ENCODE data around the gene CRELD2.

The CRELD2 gene

DNA sequence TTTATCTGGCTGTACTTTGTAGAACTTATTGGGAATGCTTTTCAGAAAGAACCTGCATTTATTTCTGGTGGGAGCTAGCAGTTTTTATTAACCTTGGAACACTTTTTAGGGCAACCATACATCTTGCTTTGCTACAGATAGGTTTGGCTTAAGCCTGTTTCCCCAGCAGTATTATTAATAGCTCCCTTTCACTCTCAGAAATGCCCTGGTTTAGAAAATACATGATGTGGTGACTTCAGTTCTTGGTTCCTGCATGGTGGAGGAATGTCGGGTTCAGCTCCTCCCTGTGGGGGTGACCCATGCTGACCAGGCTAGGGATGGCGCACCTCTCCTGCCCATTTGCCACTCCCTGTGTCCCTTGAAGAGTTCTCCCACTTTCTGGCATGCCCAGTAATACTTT, 36.6 kb upstream of the CRELD2 start:
- no peak overlapping the region for H3K9ac ChIP-seq (ENCODE audit: low read length)
- no peaks in the 10 kb centered on the region for H3K9me3 ChIP-seq (ENCODE audit: control insufficient read depth, low read length)
- no peak overlapping the region for H3K4me3 ChIP-seq (ENCODE audit: low read length)
- H3K27me3 ChIP-seq (replicated peaks; ENCODE audit: control insufficient read depth, insufficient read depth, low read length): no peaks in the 10 kb centered on the region
- peaks cover 32% of the 10 kb centered on the region for H3K36me3 ChIP-seq (ENCODE audit: control insufficient read depth, insufficient read depth, low read length, severe bottlenecking)
- H3K4me1 ChIP-seq (ENCODE audit: control insufficient read depth, insufficient read depth, low read length): no peaks in the 10 kb centered on the region
- no peak for DNase-seq (ENCODE audit: low read depth)

GRCh38 chr22:49882519-49883293, 35.7 kb upstream of the CRELD2 start:
- Histone ChIP-seq H3K9me3 (ENCODE audit: control insufficient read depth, low read length) (no peaks in the 10 kb centered on the region), H3K4me3 (ENCODE audit: low read length) (no peak overlapping the region), H3K4me1 (ENCODE audit: control insufficient read depth, insufficient read depth, low read length) (no peaks in the 10 kb centered on the region), H3K27me3 (replicated peaks; ENCODE audit: control insufficient read depth, insufficient read depth, low read length) (no peaks in the 10 kb centered on the region), H3K36me3 (ENCODE audit: control insufficient read depth, insufficient read depth, low read length, severe bottlenecking) (peaks cover 40% of the 10 kb centered on the region), H3K9ac (ENCODE audit: low read length) (no peak overlapping the region)
- no peak for DNase-seq (ENCODE audit: low read depth)

DNA sequence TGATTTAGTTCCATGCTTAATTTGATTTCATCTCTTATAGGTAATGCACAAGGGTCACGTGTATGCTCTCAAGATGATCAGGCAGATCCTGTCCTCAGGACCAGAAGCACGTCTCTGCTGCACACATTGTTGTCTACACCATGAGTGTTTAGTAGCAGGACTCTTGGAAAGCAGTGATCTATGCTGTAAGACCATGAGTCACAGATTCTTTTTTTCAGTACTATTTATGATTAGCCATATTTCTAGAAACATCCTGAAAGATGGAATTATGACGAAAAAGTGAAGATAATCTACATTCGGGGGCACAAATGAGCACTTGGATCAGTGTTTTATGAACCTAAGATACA, 35.2 kb upstream of the CRELD2 start:
- DNase-seq (ENCODE audit: low read depth): peak; percentile 14
- Histone ChIP-seq H3K9me3 (ENCODE audit: control insufficient read depth, low read length) (no peaks in the 10 kb centered on the region), H3K27me3 (replicated peaks; ENCODE audit: control insufficient read depth, insufficient read depth, low read length) (no peaks in the 10 kb centered on the region), H3K4me1 (ENCODE audit: control insufficient read depth, insufficient read depth, low read length) (no peaks in the 10 kb centered on the region), H3K9ac (ENCODE audit: low read length) (no peak overlapping the region), H3K36me3 (ENCODE audit: control insufficient read depth, insufficient read depth, low read length, severe bottlenecking) (peaks cover 45% of the 10 kb centered on the region), H3K4me3 (ENCODE audit: low read length) (no peak overlapping the region)

GRCh38 chr22:49884075-49884474, 34.4 kb upstream of the CRELD2 start:
- H3K4me1 ChIP-seq (ENCODE audit: control insufficient read depth, insufficient read depth, low read length): no peaks in the 10 kb centered on the region
- H3K9me3 ChIP-seq (ENCODE audit: control insufficient read depth, low read length): no peaks in the 10 kb centered on the region
- no peak overlapping the region for H3K4me3 ChIP-seq (ENCODE audit: low read length)

DNA sequence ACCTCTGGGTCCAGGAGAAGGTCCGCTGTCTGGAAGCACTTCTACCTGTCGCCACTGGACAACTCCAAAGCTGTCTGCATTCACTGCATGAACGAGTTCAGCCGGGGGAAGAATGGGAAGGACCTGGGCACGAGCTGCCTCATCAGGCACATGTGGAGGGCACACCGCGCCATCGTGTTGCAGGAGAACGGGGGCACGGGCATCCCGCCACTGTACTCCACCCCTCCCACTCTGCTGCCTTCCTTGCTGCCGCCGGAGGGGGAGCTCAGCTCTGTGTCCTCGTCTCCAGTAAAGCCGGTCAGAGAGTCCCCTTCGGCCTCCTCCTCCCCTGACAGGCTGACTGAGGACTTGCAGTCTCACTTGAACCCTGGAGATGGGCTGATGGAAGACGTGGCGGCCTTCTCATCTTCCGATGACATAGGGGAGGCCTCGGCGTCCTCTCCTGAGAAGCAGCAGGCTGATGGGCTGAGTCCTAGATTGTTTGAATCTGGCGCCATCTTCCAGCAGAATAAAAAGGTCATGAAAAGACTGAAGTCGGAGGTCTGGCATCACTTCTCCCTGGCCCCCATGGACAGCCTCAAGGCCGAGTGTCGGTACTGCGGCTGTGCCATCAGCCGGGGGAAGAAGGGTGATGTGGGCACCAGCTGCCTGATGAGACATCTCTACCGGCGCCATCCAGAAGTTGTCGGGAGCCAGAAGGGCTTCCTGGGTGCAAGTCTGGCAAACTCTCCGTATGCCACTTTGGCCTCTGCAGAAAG, 33.8 kb upstream of the CRELD2 start:
- H3K9ac ChIP-seq (ENCODE audit: low read length): no peak overlapping the region
- no peak overlapping the region for H3K4me3 ChIP-seq (ENCODE audit: low read length)
- H3K4me1 ChIP-seq (ENCODE audit: control insufficient read depth, insufficient read depth, low read length): no peaks in the 10 kb centered on the region
- no peak for DNase-seq (ENCODE audit: low read depth)
- no peaks in the 10 kb centered on the region for H3K9me3 ChIP-seq (ENCODE audit: control insufficient read depth, low read length)
- H3K27me3 ChIP-seq (replicated peaks; ENCODE audit: control insufficient read depth, insufficient read depth, low read length): no peaks in the 10 kb centered on the region
- H3K36me3 ChIP-seq (ENCODE audit: control insufficient read depth, insufficient read depth, low read length, severe bottlenecking): peaks cover 59% of the 10 kb centered on the region

More at GRCh38 chr22:49884075-49884474, 34.4 kb upstream of the CRELD2 start:
- Histone ChIP-seq H3K9ac (ENCODE audit: low read length) (no peak overlapping the region), H3K27me3 (replicated peaks; ENCODE audit: control insufficient read depth, insufficient read depth, low read length) (no peaks in the 10 kb centered on the region), H3K36me3 (ENCODE audit: control insufficient read depth, insufficient read depth, low read length, severe bottlenecking) (peaks cover 53% of the 10 kb centered on the region)
- DNase-seq (ENCODE audit: low read depth): no peak

DNA sequence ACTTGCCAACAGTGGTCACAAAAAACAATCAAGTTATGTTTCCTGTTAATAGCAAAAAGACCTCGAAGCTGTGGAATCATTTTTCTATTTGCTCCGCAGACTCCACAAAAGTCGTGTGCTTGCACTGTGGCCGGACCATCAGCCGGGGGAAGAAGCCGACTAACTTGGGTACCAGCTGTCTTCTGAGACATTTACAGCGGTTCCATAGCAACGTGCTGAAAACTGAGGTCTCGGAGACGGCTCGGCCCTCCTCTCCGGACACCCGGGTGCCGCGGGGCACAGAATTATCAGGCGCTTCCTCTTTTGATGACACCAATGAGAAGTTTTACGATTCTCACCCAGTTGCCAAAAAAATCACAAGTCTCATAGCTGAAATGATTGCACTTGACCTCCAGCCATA, 33.2 kb upstream of the CRELD2 start:
- Histone ChIP-seq H3K9me3 (ENCODE audit: control insufficient read depth, low read length) (no peaks in the 10 kb centered on the region), H3K36me3 (ENCODE audit: control insufficient read depth, insufficient read depth, low read length, severe bottlenecking) (peaks cover 59% of the 10 kb centered on the region)

GRCh38 chr22:49885881-49886280, 32.6 kb upstream of the CRELD2 start:
- H3K4me1 ChIP-seq (ENCODE audit: control insufficient read depth, insufficient read depth, low read length): no peaks in the 10 kb centered on the region
- no peak overlapping the region for H3K9ac ChIP-seq (ENCODE audit: low read length)
- no peaks in the 10 kb centered on the region for H3K9me3 ChIP-seq (ENCODE audit: control insufficient read depth, low read length)
- no peaks in the 10 kb centered on the region for H3K27me3 ChIP-seq (replicated peaks; ENCODE audit: control insufficient read depth, insufficient read depth, low read length)
- no peak overlapping the region for H3K4me3 ChIP-seq (ENCODE audit: low read length)
- DNase-seq (ENCODE audit: low read depth): no peak
- peaks cover 60% of the 10 kb centered on the region for H3K36me3 ChIP-seq (ENCODE audit: control insufficient read depth, insufficient read depth, low read length, severe bottlenecking)

More for the DNA sequence above, 33.2 kb upstream of the CRELD2 start:
- no peak overlapping the region for H3K9ac ChIP-seq (ENCODE audit: low read length)
- no peak for DNase-seq (ENCODE audit: low read depth)
- no peak overlapping the region for H3K4me3 ChIP-seq (ENCODE audit: low read length)
- H3K27me3 ChIP-seq (replicated peaks; ENCODE audit: control insufficient read depth, insufficient read depth, low read length): no peaks in the 10 kb centered on the region
- no peaks in the 10 kb centered on the region for H3K4me1 ChIP-seq (ENCODE audit: control insufficient read depth, insufficient read depth, low read length)

GRCh38 chr22:49886346-49887063, 31.9 kb upstream of the CRELD2 start:
- H3K4me3 ChIP-seq (ENCODE audit: low read length): no peak overlapping the region
- no peaks in the 10 kb centered on the region for H3K27me3 ChIP-seq (replicated peaks; ENCODE audit: control insufficient read depth, insufficient read depth, low read length)
- no peak for DNase-seq (ENCODE audit: low read depth)
- no peaks in the 10 kb centered on the region for H3K9me3 ChIP-seq (ENCODE audit: control insufficient read depth, low read length)
- H3K36me3 ChIP-seq (ENCODE audit: control insufficient read depth, insufficient read depth, low read length, severe bottlenecking): peaks cover 66% of the 10 kb centered on the region
- no peaks in the 10 kb centered on the region for H3K4me1 ChIP-seq (ENCODE audit: control insufficient read depth, insufficient read depth, low read length)
- H3K9ac ChIP-seq (ENCODE audit: low read length): no peak overlapping the region

GRCh38 chr22:49887064-49887451, 31.4 kb upstream of the CRELD2 start:
- H3K27me3 ChIP-seq (replicated peaks; ENCODE audit: control insufficient read depth, insufficient read depth, low read length): no peaks in the 10 kb centered on the region
- DNase-seq (ENCODE audit: low read depth): no peak
- no peaks in the 10 kb centered on the region for H3K9me3 ChIP-seq (ENCODE audit: control insufficient read depth, low read length)
- no peak overlapping the region for H3K9ac ChIP-seq (ENCODE audit: low read length)
- H3K36me3 ChIP-seq (ENCODE audit: control insufficient read depth, insufficient read depth, low read length, severe bottlenecking): peaks cover 68% of the 10 kb centered on the region
- H3K4me1 ChIP-seq (ENCODE audit: control insufficient read depth, insufficient read depth, low read length): no peaks in the 10 kb centered on the region
- H3K4me3 ChIP-seq (ENCODE audit: low read length): no peak overlapping the region

DNA sequence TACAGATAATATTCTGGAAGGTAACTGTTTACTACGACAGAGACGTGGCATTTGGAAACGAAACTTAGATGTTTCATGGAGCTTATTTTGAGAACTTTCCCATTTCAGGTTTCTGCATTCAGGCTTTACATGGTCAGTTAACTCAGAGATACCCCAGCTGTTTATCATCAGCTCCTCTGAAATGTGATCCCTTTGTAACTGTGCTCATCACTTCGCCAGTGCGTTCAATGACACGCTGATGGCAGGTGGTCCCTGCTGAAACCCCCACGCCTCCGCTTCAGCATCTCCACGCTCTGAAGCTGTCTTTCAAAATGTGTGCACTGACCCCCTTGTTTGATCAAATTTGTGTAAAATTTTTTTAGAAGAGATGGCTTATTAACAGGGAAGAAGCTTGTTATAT, 30.7 kb upstream of the CRELD2 start:
- Histone ChIP-seq H3K9ac (ENCODE audit: low read length) (no peak overlapping the region), H3K4me3 (ENCODE audit: low read length) (no peak overlapping the region), H3K4me1 (ENCODE audit: control insufficient read depth, insufficient read depth, low read length) (no peaks in the 10 kb centered on the region), H3K36me3 (ENCODE audit: control insufficient read depth, insufficient read depth, low read length, severe bottlenecking) (peaks cover 71% of the 10 kb centered on the region), H3K27me3 (replicated peaks; ENCODE audit: control insufficient read depth, insufficient read depth, low read length) (no peaks in the 10 kb centered on the region), H3K9me3 (ENCODE audit: control insufficient read depth, low read length) (no peaks in the 10 kb centered on the region)
- DNase-seq (ENCODE audit: low read depth): no peak

DNA sequence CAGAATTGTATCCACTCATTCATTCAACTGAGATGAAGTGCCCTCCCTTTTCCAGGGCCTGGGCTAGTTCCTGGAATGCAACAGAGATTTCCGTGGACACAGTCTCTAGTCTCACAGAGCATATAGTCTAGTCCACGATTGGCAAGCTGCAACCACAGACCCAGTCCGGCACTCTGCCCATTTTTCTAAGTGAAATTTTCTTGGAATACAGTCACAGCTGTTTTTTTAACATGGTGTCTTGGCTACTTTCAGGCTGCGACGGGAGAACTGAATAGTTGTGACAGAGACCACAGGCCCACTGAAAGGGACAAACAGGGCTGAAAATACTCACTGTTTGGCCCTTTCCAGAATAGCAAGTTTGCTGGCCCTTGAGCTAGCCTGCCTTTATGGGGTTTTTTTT, 29.4 kb upstream of the CRELD2 start:
- no peak for DNase-seq (ENCODE audit: low read depth)
- no peak overlapping the region for H3K9ac ChIP-seq (ENCODE audit: low read length)
- peaks cover 68% of the 10 kb centered on the region for H3K36me3 ChIP-seq (ENCODE audit: control insufficient read depth, insufficient read depth, low read length, severe bottlenecking)
- H3K27me3 ChIP-seq (replicated peaks; ENCODE audit: control insufficient read depth, insufficient read depth, low read length): no peaks in the 10 kb centered on the region
- H3K4me3 ChIP-seq (ENCODE audit: low read length): no peak overlapping the region
- H3K4me1 ChIP-seq (ENCODE audit: control insufficient read depth, insufficient read depth, low read length): no peaks in the 10 kb centered on the region
- H3K9me3 ChIP-seq (ENCODE audit: control insufficient read depth, low read length): no peaks in the 10 kb centered on the region
